GM18873 (cell line): ENCODE results near the gene LAMB3.

Experiments used
- ATAC-seq: cut with Tn5 transposase; IDR thresholded peaks from one replicate; pipeline ENCODE4 v1.9.1; 2021; ENCODE audit warnings: mild to moderate bottlenecking, moderate library complexity, moderate number of reproducible peaks; ENCODE audit not compliant: unreplicated experiment, low FRiP score

The LAMB3 gene

DNA sequence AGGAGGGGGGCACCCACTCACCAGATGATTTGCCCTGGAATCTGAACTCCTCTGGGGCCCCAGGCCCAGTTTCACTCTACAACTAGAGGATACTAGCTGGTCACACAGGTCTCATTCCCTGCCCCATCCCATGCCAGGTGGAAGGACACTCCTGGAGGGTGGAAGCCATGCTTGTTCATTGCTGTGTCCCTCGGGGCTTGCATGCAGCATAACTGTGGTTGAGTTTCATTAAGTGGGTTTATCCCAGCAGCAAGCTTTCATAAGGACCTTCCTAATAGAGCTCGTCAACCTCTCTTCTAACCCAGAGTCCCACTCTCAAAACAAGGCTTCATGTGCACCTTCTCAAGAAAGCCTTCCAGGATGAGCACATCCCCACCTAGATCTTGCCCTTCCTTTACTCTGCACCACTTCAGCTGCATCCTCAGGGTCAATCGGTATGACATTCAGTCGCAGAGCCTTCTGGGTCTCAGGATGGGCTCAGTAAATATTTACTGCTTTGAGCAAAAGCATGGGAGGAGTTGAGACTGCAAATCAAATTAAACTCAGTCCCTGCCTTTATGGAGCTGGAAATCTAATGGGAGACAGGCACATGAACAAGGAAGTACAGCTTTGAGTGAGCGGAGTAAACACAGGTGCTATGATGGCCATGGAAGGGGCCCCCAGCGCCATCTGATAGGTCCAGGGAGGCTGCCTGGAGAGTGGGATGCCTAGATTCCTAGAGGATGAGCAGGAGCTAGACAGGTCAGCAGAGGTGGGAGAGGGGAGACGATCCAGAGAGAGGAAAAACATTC is 32.3 kb downstream of the LAMB3 start:
- ATAC-seq: no peak

DNA sequence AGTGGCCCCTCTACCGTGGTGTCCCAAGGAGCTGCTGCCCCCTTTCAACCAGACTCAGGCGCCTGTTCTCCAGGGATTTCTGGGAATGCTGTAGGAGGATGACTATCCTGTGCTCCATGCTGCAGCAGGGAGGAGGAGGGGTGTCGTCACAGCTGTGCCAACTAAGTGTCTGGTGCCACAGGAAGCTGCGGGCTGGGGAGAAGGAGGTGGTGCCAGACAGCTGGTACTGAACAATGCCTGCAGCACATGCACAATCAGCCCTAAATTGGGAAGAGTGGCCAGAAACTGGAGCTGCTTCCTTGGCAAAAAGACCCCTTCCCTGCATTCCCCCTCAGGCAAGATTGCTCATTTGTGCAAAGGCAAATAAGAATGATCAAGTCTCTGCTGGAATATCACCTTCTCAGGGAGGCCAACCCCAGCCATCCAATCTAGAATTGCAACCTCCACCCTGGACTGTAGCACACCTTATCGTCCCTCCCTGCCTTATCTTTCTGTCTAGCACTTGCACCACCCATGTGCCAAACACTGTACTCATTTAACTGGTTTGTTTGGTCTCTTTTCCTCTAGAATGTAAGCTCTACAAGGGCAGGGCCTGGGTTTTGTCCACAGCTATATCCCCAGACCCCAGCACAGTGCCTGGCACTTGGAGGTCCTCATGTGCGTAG is 33.3 kb downstream of the LAMB3 start:
- ATAC-seq: no peak

- ATAC-seq: no peak
Measured at GRCh38 chr1:209618291-209618690, 33.9 kb downstream of the LAMB3 start.

- no peak for ATAC-seq
Measured at GRCh38 chr1:209617755-209618154, 34.5 kb downstream of the LAMB3 start.

DNA sequence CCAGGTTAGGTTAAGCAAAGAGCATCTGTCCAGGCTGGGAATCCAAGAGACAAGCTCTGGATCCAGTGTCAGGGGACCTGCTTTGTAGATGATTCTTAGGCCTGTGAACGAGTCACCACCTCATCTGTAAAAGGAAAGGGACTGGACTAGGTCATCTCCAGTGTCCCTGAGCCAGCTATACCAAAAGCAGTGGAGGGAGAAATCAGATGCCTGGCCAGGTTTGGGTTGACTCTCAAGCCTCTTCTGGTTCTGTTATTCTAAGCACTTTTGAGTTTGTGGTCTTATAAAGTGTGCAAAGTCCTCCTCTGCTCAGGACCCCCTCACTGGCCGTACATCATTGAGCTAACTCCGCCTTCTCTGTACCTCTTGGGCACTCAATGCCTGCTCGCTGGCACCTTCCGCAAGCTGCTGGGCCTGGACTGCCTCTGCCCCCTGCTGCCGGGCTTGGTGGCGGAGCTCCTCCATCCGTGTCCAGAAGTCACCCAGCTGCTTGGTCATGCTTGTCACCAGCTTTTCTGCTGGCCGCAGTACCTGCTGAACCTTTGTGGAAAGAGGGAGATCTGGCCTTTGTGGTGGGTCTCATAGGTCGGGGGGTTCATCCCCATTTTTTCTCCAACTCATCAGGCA is 35.1 kb downstream of the LAMB3 start:
- ATAC-seq: no peak

- ATAC-seq: no peak
Measured at GRCh38 chr1:209616366-209617046, 35.7 kb downstream of the LAMB3 start.

- no peak for ATAC-seq
Measured at GRCh38 chr1:209614906-209615305, 37.3 kb downstream of the LAMB3 start.

DNA sequence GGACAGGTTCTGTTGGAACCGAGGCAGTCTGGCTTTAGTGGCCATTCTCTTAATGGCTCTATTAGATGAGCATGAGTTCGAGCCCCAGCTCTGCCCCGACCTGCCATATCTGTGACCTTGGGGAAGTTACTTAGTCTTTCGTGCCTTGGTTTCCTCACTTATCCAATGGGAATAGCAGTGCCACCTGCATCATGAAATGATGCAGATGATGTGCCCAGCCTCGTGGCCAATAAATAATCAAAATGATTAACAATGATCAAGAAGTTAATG is 38.1 kb downstream of the LAMB3 start:
- no peak for ATAC-seq

GRCh38 chr1:209613400-209614150 is 38.6 kb downstream of the LAMB3 start:
- no peak for ATAC-seq

DNA sequence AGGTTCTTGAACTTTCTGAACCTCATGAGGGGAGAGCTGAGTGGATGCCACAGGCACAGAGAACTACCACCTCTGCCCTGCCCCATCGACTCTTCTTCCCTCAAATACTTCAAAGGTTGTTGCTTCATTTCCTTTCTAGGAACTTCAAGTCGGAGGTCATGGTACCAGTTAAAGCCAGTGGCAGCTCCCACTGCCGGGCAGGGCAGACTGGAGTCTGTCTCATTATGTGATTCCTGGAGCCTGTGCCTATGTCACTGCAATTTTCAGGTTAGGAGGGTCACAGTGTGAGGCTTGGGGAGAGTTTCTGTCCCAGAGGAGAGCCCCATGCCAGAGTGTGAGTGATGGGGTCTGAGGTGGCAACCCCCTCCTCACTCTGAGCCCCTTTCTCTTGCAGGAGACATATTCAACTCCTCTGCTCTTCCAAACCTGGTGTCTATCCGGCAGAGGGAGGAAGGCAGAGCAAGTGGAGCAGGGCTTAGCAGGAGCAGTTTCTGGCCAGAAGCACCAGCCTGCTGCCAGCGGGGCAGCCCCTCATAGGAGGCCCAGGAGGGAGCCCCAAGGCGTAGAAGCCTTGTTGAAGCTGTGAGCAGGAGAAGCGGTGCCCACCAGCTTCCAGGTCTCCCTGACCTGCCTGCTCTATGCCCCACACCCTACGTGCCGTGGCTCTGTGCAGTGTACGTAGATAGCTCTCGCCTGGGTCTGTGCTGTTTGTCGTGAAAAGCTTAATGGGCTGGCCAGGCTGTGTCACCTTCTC is 39.4 kb downstream of the LAMB3 start:
- no peak for ATAC-seq

DNA sequence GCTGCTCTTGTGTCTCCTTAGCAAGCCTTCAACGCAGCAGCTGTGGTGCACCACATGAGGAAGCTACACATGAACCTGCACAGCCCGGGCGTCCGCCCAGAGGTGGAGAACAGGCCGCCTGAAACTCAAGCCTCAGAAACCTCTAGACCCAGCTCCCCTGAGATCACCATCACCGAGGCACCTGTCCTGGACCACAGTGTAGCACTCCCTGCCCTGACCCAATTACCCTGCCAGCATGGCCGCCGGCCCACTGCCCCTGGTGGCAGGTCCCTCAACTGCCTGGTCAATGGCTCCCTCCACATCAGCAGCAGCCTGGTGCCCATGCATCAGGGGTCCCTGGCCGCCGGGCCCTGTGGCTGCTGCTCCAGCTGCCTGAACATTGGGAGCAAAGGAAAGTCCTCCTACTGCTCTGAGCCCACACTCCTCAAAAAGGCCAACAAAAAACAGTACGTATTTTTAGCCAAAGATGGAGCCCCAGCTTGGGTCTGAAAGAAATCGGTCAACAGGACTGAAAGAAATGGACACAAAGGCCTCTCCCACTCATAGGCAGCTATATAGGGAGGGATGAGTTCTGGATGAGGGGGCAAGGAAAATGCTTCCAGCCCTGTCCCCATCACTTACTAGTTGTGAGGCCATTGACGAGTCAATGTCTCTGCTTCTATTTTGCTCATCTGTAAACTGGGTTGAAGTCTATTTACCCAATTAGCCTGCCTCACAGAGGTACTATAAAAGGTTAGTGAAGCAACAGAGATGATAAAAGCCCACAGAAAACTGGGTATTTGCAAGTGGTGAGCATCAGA is 40.3 kb downstream of the LAMB3 start:
- peak; percentile 40 for ATAC-seq

DNA sequence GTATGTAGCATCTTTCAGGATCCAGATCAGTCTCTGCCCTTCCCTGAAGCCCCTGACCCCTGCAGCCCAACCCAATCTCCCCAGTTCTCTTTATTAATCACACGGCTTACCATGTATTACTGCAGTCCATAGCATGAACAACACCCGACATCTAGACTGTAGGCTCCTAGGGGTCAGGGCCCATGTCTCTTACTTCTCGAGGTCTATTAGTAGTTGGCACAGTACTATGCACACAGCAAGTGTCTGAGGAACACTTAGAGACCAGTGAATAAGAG is 41.7 kb downstream of the LAMB3 start:
- ATAC-seq: no peak

DNA sequence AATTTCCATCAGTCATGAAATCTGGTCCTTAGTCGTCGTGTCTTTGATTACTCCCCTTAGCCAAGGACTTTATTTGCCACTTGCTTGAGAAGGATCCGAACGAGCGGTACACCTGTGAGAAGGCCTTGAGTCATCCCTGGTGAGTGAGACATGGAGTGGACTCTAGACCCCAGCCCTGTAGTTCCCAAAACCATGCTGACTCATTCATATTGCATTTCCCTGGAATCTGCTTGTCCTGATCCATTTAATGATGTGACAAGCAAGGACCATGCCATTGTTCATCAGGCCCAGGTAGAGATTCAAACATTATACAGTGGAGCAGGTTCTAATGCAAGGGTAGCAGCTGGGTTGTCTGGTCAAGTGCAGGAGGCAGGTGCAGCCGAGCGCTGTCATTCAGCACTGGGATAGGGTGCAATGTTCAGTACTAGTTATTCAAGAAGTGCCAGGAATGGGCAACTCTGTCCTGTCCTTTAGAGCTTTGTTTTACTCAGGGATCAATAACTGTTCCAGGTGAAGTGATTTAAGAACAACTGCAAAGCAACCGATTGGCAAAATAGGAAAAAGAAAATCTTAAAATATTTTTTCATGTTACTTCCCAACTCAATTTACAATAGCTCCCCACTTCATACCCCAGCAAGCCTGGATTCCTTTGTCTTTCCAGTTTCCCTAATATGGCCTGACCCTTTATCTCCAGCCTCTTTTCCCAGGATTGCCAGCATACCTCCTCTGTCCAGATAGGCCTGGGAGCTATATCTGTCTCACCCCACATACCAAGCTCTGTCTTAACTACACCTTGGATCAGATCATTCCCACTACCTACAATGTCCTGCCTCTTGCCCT is 42.2 kb downstream of the LAMB3 start:
- no peak for ATAC-seq

DNA sequence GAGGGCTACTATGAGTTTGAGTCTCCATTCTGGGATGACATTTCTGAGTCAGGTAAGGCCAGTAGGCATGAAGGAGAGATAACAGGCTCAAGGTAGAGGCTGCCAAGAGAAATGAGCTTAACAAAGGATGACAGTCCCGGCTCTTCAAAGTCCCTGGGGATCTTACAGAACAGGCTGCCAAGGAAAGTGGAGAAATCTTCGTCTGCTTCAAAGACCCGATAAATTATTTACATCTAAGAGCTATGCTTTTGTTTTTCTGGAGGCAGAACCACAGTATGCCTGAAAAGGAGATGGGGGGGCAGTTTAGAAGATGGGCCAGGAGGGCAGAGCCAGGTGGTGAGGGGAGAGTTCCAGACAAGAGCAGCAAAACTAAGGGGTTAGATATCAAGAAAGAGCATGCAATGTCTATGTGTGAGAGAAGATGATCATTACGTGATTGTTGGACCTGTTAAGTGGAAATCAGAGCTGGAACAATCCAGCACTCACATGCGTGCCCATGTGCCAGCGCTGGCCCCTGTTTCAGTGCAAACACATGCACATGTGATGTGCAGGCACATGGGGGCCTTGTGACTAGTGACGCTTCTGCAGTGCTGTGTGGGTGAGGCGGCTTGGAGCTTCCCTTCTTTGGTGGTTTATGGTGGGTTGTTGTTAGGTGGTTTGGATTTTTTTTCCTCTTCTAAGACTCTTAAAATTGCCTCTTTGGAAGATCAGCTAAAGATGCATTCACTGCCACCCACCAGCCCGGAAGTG is 43.0 kb downstream of the LAMB3 start:
- no peak for ATAC-seq

GRCh38 chr1:209607795-209608178 is 44.4 kb downstream of the LAMB3 start:
- no peak for ATAC-seq

DNA sequence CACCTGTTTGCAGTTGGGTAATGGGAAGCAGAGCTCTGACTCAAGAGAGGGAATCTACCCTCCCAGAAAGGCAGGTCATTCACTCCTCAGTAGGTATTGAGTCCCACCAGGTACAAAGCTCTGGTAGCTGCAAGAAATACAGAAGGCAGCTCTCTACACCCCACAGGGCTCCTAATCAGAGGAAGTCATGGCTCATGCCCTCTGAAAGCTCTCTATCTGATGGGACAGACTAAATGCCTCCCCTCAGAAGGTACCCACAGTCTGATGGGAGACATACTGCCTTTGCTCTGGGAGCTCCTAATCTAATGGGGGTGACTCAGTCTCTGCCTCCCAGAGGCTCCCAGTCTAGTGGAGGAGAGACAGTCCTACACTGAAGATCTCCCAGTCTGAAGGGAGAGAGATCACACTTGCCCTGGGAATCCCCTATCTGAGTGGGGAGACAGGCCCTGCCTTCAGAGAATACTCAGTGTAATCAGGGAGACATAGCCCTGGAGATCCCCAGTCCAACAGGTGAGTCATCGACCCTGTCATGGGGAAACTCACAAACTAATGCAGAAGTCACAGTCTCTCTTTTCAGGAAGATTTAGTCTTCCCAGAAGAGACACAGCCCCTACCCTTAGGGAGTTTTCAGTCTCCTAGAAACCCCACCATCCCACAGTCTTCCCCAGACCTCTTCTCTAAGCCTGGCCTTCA is 45.0 kb downstream of the LAMB3 start:
- peak; percentile 80 for ATAC-seq

- ATAC-seq: no peak
Measured at GRCh38 chr1:209603877-209604276, 48.3 kb downstream of the LAMB3 start.
